ENCODE measurements around the gene CAMSAP3.
A peak's percentile ranks its signal among the peaks of the same experiment; 100 is the strongest.

Gene CAMSAP3

GRCh38 chr19:7648265-7649014 lies 52.8 kb downstream of the CAMSAP3 start:
- no peak for DNase-seq (ENCODE audit: low read depth)

DNA sequence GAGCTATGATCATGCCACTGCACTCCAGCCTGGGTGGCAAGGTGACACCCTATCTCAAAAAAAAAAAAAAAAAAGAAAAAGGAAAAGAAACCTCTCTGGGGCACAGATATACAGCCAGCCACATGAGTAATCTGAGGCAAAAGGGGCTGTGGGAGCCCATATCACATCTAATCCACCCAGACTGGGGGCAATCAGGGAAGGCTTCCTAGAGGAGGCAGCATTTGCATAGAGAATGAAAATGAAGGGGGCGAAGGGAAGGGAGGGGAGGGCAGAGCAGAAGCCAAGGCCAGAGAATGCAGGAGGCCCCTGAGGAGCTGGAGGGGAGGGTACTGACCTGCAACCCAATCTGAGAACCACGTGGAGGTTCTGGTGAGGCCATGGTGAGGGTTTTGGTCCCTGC lies 54.5 kb downstream of the CAMSAP3 start:
- no peak for DNase-seq (ENCODE audit: low read depth)

- DNase-seq (ENCODE audit: low read depth), result peak; percentile 76
Observed at GRCh38 chr19:7652061-7652641, 56.5 kb downstream of the CAMSAP3 start.

- peak; percentile 90 for DNase-seq (ENCODE audit: low read depth)
Observed at GRCh38 chr19:7654401-7654800, 58.7 kb downstream of the CAMSAP3 start.

GRCh38 chr19:7655581-7655980 lies 59.9 kb downstream of the CAMSAP3 start:
- DNase-seq (ENCODE audit: low read depth), result no peak

GRCh38 chr19:7657131-7657751 lies 61.6 kb downstream of the CAMSAP3 start:
- DNase-seq (ENCODE audit: low read depth), result peak; percentile 49

- no peak for DNase-seq (ENCODE audit: low read depth)
Observed at GRCh38 chr19:7658219-7658686, 62.6 kb downstream of the CAMSAP3 start.

- DNase-seq (ENCODE audit: low read depth), result no peak
Observed at GRCh38 chr19:7661744-7662538, 66.3 kb downstream of the CAMSAP3 start.

GRCh38 chr19:7662657-7663056 lies 67.0 kb downstream of the CAMSAP3 start:
- no peak for DNase-seq (ENCODE audit: low read depth)

GRCh38 chr19:7663706-7664105 lies 68.0 kb downstream of the CAMSAP3 start:
- no peak for DNase-seq (ENCODE audit: low read depth)

DNA sequence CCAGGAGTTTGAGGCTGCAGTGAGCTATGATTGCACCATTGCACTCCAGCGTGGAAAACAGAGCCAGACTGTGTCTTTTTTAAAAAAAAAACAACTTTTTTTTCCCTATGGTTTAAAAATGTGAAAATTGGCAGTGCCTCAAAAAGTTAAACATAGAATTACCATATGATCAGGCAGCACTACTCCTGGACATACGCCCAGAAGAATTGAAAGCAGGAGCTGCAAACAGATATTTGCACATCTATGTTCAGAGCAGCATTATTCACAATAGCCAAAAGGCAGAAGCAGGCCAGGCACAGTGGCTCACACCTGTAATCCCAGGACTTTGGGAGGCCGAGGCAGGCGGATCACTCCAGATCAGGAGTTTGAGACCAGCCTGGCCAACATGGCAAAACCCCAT lies 69.4 kb downstream of the CAMSAP3 start:
- DNase-seq (ENCODE audit: low read depth), result no peak

Data from amniotic epithelial cell (primary cell).